Brain microvascular endothelial cell (primary cell): ENCODE results near the gene HOXC12.

Experiments
- DNase-seq: peaks from one replicate; pipeline ENCODE4 v3.0.0-alpha.2; 2020
- H3K27ac ChIP-seq: fragments of 250-450 bp; sonication (Bioruptor Pico); 2 replicates; pipeline ENCODE4 v1.5.1; 2020; ENCODE audit warnings: mild to moderate bottlenecking, moderate library complexity
- H3K27me3 ChIP-seq: fragments of 250-450 bp; sonication (Bioruptor Pico); replicated peaks from 2 replicates; pipeline ENCODE4 v1.5.1; 2020; ENCODE audit warnings: mild to moderate bottlenecking
- H3K36me3 ChIP-seq: fragments of 250-450 bp; sonication (Bioruptor Pico); replicated peaks from 2 replicates; pipeline ENCODE4 v1.5.1; 2020; ENCODE audit warnings: mild to moderate bottlenecking
- H3K4me3 ChIP-seq: 2 replicates; pipeline ENCODE4 v1.5.1; 2011; ENCODE audit warnings: low read depth, mild to moderate bottlenecking, control low read depth, low read length, moderate library complexity
- CTCF ChIP-seq: IDR thresholded peaks from 2 replicates; pipeline ENCODE4 v1.5.1; 2011; ENCODE audit warnings: low read depth, mild to moderate bottlenecking, moderate library complexity, low read length, control low read depth, inconsistent platforms; ENCODE audit errors: missing control alignments
- in situ Hi-C: cut with HindIII; loops from 2 replicates; pipeline ENCODE4 v1.10.0; 2017; ENCODE audit warnings: low sequenced_read_pairs, low pct_ligation_motif_present

The HOXC12 gene

GRCh38 chr12:53978477-53979356 is 24.0 kb downstream of the HOXC12 start:
- TF ChIP-seq CTCF = no peak
- H3K27me3 ChIP-seq = peaks cover 91% of the 10 kb centered on the region
- H3K36me3 ChIP-seq = no peaks in the 10 kb centered on the region
- DNase-seq = no peak
- H3K27ac ChIP-seq = no peak overlapping the region
- no peak overlapping the region for H3K4me3 ChIP-seq
- in situ Hi-C loops = no loop called here

GRCh38 chr12:53980104-53980801 is 25.6 kb downstream of the HOXC12 start:
- Histone ChIP-seq H3K4me3 (no peak overlapping the region), H3K27ac (no peak overlapping the region), H3K36me3 (no peaks in the 10 kb centered on the region), H3K27me3 (peaks cover 87% of the 10 kb centered on the region)
- no peak for DNase-seq
- TF ChIP-seq CTCF = no peak
- in situ Hi-C loops = no loop called here

GRCh38 chr12:53980802-53981496 is 26.2 kb downstream of the HOXC12 start:
- no peaks in the 10 kb centered on the region for H3K36me3 ChIP-seq
- no peak overlapping the region for H3K27ac ChIP-seq
- no peak overlapping the region for H3K4me3 ChIP-seq
- no peak for DNase-seq
- TF ChIP-seq CTCF = no peak
- H3K27me3 ChIP-seq = peaks cover 89% of the 10 kb centered on the region
- in situ Hi-C loops = no loop called here

- no peak for DNase-seq
- Histone ChIP-seq H3K36me3 (no peaks in the 10 kb centered on the region), H3K27ac (no peak overlapping the region), H3K27me3 (peaks cover 90% of the 10 kb centered on the region), H3K4me3 (no peak overlapping the region)
- in situ Hi-C loops = no loop called here
- no peak for TF ChIP-seq CTCF
Measured at GRCh38 chr12:53981634-53982565, 27.2 kb downstream of the HOXC12 start.

GRCh38 chr12:53982648-53983567 is 28.2 kb downstream of the HOXC12 start:
- H3K27me3 ChIP-seq = peaks cover 90% of the 10 kb centered on the region
- in situ Hi-C loops = no loop called here
- no peak for TF ChIP-seq CTCF
- H3K36me3 ChIP-seq = no peaks in the 10 kb centered on the region
- no peak overlapping the region for H3K4me3 ChIP-seq
- H3K27ac ChIP-seq = no peak overlapping the region
- no peak for DNase-seq
